Thyroid gland (tissue), 4 donors: ENCODE results near the gene SH3GLB1.

Source experiments
- POLR2A ChIP-seq, 2 donors: fragments of 450-650 bp; IDR thresholded peaks; one replicate each; pipeline ENCODE4 v1.6.1; 2017; ENCODE audit warnings: antibody characterized with exemption in 2 of 2, mild to moderate bottlenecking in 2 of 2, moderate library complexity in 1 of 2
- TF ChIP-seq, protein P1 (sequence below), 6 experiments: fragments of 200-600 bp in 3 of 6; fragments of 450-650 bp in 3 of 6; sonication (generic) in 3 of 6; IDR thresholded peaks; one replicate each; pipeline ENCODE4 v1.5.1; 2016 to 2019; ENCODE audit warnings: antibody characterized with exemption in 6 of 6, mild to moderate bottlenecking in 2 of 6, inconsistent platforms in 1 of 6, moderate library complexity in 1 of 6

DNA sequence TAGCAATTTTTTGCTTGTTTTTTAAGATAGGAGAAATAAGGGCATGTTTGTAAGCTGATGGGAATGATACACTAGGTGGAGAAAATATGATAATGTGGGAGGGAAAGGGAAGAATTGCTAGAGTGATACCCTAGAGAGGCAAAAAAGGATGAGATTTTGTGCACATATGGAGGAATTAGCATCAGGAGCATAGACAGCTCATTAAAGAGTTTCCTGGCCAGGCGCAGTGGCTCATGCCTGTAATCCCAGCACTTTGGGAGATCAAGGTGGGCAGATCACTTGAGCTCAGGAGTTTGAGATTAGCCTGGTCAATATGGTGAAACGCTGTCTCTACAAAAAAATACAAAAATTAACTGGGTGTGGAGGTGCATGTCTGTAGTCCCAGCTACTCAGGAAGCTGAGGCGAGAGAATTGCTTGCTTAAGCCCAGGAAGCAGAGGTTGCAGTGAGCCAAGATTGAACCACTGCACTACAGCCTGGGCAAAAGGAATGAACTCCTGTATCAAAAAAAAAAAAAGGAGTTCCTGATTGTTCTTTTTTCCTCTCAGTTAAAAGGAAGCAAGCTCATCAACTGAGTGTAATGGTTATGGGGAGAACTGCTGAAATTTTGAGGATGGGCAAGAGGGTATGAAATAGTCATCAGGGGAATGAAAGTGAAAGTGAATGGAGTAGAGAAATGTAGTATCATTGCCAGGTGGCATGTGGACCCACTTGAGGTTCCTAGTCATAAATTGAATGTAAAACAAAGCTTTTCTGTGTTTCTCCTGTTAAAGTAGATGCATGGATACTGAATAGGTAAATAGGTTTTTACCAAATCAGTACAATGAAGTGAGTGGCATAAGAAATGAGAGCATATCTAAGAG, 35.5 kb downstream of the SH3GLB1 start:
- TF ChIP-seq, protein P1, sequence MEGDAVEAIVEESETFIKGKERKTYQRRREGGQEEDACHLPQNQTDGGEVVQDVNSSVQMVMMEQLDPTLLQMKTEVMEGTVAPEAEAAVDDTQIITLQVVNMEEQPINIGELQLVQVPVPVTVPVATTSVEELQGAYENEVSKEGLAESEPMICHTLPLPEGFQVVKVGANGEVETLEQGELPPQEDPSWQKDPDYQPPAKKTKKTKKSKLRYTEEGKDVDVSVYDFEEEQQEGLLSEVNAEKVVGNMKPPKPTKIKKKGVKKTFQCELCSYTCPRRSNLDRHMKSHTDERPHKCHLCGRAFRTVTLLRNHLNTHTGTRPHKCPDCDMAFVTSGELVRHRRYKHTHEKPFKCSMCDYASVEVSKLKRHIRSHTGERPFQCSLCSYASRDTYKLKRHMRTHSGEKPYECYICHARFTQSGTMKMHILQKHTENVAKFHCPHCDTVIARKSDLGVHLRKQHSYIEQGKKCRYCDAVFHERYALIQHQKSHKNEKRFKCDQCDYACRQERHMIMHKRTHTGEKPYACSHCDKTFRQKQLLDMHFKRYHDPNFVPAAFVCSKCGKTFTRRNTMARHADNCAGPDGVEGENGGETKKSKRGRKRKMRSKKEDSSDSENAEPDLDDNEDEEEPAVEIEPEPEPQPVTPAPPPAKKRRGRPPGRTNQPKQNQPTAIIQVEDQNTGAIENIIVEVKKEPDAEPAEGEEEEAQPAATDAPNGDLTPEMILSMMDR (IDR thresholded peaks at IDR 0.05), result no peak
- TF ChIP-seq POLR2A (IDR thresholded peaks at IDR 0.05), result no peak
